Duodenal mucosa (tissue), 2 donors: ENCODE results near the gene NKD1.

Source experiments
- H3K27ac ChIP-seq: one replicate; pipeline ENCODE4 v1.7.0; 2013; ENCODE audit warnings: low read depth, low read length
- H3K27me3 ChIP-seq, 2 donors: one replicate each; pipeline ENCODE4 v1.7.0; 2013; ENCODE audit warnings: low read length in 2 of 2, control low read depth in 1 of 2; ENCODE audit not compliant: insufficient read depth in 2 of 2, control insufficient read depth in 1 of 2
- H3K36me3 ChIP-seq, 2 donors: one replicate each; pipeline ENCODE4 v1.7.0; 2013; ENCODE audit warnings: low read length in 2 of 2, control low read depth in 1 of 2; ENCODE audit not compliant: insufficient read depth in 2 of 2, control insufficient read depth in 1 of 2
- H3K4me1 ChIP-seq, 2 donors: one replicate each; pipeline ENCODE4 v1.7.0; 2013; ENCODE audit warnings: low read length in 2 of 2, control low read depth in 1 of 2; ENCODE audit not compliant: insufficient read depth in 2 of 2, control insufficient read depth in 1 of 2
- H3K4me3 ChIP-seq, 2 donors: one replicate each; pipeline ENCODE4 v1.7.0; 2013; ENCODE audit warnings: low read length in 2 of 2, low read depth in 1 of 2
- H3K9ac ChIP-seq, 2 donors: one replicate each; pipeline ENCODE4 v1.7.0; 2013; ENCODE audit warnings: low read length in 2 of 2, low read depth in 1 of 2
- H3K9me3 ChIP-seq, 2 donors: one replicate each; pipeline ENCODE4 v1.7.0; 2013; ENCODE audit warnings: low read length in 2 of 2, control low read depth in 1 of 2; ENCODE audit not compliant: control insufficient read depth in 1 of 2

The NKD1 gene

DNA sequence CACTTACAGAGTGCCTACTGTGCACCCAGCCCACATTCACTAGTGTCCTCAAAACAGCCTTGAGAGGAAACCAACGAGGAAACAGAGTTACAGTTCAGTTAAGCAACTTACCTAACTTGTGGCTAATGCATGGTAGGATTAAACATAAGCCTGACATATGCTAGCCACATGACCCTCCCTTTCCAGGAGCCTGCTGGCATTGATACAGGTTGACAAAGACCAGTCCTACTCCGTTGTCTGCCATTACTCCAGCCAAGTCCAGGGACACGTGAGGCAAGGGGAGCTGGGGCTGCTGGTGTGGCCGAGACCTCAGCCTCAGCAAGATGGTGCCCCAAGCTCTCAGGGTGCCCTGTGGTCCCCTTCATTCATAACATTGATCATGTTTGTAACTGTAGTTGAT, 95.0 kb downstream of the NKD1 start:
- H3K27ac ChIP-seq = no peak overlapping the region
- no peaks in the 10 kb centered on the region for H3K9me3 ChIP-seq
- no peaks in the 10 kb centered on the region for H3K36me3 ChIP-seq
- H3K4me1 ChIP-seq = no peaks in the 10 kb centered on the region
- H3K4me3 ChIP-seq = no peak overlapping the region
- H3K27me3 ChIP-seq = no peaks in the 10 kb centered on the region
- H3K9ac ChIP-seq = no peak overlapping the region

DNA sequence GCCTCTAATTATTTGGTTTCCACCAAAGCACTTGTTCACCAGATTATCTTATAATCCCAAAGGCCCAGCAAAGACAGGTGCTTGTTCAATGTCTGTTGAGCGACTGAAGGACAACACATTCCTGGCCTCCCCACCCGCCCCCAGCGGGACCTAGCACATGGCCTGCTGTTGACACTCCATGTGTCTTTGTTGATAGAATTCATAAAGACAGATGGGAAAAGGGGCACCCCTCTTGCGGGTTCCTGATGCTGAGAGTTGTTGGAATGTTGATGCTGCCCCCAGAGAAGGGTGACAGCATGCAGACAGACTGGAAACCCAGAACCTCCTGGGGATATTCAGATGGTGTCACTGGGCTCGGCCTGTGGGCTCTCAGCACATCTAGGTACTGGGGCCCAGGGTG, 96.0 kb downstream of the NKD1 start:
- Histone ChIP-seq H3K36me3 (no peaks in the 10 kb centered on the region), H3K27me3 (no peaks in the 10 kb centered on the region), H3K9me3 (no peaks in the 10 kb centered on the region), H3K27ac (no peak overlapping the region), H3K4me1 (no peaks in the 10 kb centered on the region), H3K9ac (no peak overlapping the region), H3K4me3 (no peak overlapping the region)

DNA sequence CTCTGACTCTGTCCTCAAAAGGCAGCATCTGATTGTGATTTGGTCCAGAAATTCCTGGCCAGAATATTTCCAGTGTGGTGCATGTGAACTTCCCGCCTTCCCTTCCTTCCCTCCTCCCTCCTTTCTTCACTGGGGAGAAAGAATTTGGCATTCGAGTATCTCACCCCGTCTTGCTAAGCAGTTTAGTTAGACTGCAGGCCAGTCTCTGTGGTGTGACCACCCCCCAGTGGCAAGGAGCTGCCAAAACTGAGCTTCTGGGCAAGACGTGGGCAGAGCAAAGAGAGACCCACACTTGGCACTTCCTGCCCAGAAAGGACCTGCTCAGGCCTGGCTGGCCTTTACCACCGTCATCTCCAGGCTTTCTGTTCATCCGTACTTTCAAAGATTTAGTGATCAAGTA, 96.5 kb downstream of the NKD1 start:
- Histone ChIP-seq H3K36me3 (no peaks in the 10 kb centered on the region), H3K27me3 (no peaks in the 10 kb centered on the region), H3K4me3 (no peak overlapping the region), H3K9me3 (no peaks in the 10 kb centered on the region), H3K4me1 (no peaks in the 10 kb centered on the region), H3K9ac (no peak overlapping the region), H3K27ac (no peak overlapping the region)

DNA sequence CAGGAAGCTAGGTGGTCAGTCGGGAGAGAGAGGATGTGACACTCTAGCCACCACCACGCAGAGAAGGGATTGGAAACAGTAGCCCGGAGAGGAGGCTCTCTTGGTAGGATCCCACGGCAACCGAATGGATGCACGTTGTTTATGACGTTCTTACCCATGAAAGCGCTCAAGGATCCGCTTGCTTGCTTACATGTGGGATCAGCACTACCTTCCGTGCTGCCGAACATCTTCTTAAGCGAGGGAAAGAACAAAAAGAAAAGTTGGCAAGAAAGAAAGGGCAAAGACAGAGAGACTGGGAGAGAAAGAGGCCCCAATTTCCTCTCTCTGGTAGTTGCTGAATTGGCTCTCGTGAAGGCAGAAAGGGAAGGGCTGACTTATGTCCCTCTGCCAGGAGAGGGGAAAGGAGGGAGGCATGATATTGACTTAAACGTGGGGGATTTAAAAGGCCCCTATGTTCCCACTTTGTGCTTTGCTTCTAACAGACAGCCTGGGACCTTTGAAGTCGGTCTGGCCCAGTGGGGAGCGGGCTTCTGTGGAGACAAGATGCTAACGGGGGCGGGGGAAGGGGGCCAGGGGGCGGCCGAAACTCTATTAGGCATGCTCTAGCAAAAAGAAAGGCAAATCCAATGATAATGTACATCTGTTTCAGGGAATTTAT, 97.5 kb downstream of the NKD1 start:
- no peak overlapping the region for H3K27ac ChIP-seq
- H3K4me3 ChIP-seq = no peak overlapping the region
- H3K36me3 ChIP-seq = no peaks in the 10 kb centered on the region
- H3K9me3 ChIP-seq = no peaks in the 10 kb centered on the region
- H3K9ac ChIP-seq = no peak overlapping the region
- no peaks in the 10 kb centered on the region for H3K27me3 ChIP-seq
- H3K4me1 ChIP-seq = no peaks in the 10 kb centered on the region

DNA sequence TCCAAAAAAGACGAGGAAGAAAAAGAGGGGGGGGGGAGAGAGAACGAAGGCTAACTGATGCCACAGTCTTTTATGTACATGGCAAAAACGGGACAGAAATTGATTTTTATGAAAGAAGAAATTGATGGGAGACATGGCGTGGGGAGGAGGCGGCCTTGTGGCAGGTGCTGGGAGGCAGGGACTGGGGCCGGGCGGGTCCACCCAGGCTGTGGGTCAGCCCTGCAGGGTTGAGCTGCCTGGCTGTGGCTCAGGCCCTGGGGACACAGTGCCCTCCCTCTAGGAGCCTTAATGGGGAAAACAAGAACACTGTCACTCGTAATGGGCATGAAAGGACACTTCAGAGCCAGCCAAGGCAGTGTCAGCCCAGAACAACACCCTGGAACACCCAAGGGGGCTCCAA, 98.1 kb downstream of the NKD1 start:
- Histone ChIP-seq H3K27ac (no peak overlapping the region), H3K4me1 (no peaks in the 10 kb centered on the region), H3K36me3 (no peaks in the 10 kb centered on the region), H3K4me3 (no peak overlapping the region), H3K9ac (no peak overlapping the region), H3K9me3 (no peaks in the 10 kb centered on the region), H3K27me3 (no peaks in the 10 kb centered on the region)

DNA sequence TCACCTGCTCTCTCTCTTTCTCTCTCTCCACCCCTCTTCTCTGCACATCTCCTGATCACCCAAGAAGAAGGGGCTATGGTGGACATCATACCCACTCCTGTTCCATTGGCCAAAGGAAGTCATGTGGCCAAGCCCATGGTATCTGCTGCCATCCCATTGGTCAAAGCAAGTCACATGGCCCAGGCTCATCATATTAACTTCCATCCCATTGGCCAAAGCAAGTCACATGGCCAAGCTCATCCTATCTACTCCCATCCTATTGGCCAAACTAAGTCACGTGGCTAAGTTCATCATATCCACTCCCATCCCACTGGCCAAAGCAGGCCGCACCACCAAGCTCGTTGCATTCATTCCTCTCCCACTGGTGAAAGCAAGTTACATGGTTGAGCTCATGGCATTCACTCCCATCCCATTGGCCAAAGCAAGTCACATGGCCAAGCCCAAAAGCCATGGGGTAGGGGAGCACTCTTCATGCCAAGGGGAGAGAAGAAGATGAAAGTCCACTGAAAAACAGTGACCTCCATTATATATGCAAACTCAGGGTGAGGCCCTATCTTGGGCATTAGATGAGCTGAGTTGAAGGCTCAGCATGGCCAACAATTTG, 103.7 kb downstream of the NKD1 start:
- H3K36me3 ChIP-seq = no peaks in the 10 kb centered on the region
- no peak overlapping the region for H3K4me3 ChIP-seq
- H3K9ac ChIP-seq = no peak overlapping the region
- H3K27me3 ChIP-seq = no peaks in the 10 kb centered on the region
- no peaks in the 10 kb centered on the region for H3K4me1 ChIP-seq
- no peak overlapping the region for H3K27ac ChIP-seq
- H3K9me3 ChIP-seq = no peaks in the 10 kb centered on the region

DNA sequence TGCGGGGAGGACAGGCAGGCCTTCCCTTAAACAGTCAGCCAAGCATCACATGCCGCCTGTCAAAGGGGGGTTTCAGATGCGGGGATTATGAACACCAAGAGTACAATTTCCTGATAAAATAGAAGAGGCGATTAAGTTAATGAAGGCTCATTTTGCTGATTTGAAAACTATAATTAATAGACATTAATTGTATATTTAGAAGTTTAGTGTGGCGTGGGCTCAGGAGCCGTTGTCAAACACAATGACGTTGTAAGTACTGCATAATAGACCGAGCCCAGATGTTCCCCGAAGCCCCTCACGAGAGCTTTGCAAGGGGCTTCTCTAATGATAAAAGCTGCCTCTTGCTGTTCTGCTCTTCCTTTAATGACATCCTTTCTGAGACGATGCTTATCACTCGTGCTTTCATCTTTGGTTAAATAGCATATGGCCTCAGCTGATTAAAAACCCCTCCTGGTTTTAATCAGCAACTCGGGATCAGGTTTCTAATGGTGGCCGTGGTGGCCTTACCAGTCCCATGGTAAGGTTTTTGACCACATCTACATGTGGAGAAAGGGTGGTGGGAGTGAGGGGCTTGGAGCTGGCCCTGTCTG, 104.7 kb downstream of the NKD1 start:
- Histone ChIP-seq H3K4me1 (no peaks in the 10 kb centered on the region), H3K9me3 (no peaks in the 10 kb centered on the region), H3K27ac (no peak overlapping the region), H3K36me3 (no peaks in the 10 kb centered on the region), H3K27me3 (no peaks in the 10 kb centered on the region), H3K9ac (no peak overlapping the region), H3K4me3 (no peak overlapping the region)

DNA sequence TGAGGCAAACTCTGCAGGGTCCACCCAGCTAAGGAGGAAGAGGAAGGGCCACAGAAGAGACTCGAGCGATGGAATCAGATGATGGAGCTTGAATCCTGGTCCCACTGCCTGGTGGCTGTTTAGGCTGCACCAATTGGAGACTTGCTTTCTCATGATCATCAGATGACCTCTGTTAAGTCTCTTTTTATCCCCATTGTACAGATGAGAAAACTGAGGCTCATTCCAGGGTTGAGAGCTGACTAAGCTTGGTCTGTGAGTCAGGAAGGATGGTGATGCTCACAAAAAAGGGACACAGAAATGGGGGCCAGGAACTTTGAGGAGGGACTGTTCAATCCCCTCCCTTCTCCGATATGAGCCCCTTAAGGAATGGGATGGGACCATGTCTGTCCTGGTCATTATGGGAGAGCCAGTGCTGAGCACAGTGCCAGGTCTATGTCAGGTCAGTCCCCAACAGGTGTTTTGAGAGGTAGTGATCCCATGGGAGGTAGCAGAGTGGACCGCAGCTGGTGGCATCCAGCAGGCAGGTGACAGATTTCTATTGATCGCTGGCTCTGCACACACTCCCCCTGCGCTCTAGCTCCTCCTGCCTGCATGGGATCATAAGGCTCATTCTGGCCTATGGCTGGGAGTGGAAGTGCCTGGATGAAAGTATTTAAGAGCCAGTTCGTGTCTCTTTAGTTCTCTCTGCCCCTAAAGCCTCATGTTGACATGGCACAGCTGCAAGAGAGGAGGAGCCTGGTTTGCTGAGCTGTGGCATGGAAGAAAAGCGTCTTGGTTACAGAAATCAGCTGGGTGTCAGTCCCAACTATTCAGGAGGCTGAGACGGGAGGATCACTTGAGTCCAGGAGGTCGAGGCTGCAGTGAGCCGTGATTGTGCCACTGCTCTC, 105.7 kb downstream of the NKD1 start:
- no peaks in the 10 kb centered on the region for H3K27me3 ChIP-seq

DNA sequence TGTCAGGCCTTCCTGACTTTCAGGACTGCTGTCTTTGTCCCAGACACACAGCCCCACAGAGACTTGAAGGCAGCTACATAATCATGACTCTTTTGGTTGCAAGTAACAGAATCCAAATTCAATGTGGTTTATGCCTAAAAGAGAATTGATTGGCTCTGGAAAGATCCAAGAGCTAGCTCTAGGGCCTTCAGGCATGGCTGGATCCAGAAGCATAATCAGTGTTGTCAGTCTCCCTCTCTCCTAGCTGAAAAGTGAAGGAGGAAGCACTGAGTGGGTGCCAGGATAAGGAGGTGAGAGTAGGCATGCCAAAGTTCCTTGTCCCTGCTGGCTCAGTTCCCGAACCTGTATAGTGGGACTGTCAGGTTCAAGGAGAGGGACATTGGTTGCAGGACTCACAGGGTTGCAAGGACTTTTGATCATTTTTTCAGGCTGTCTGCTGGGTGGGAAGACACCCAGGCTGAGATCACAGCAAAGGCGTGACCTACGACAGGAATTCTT, 107.4 kb downstream of the NKD1 start:
- Histone ChIP-seq H3K27me3 (no peaks in the 10 kb centered on the region), H3K4me3 (no peak overlapping the region), H3K9ac (no peak overlapping the region), H3K9me3 (no peaks in the 10 kb centered on the region), H3K4me1 (no peaks in the 10 kb centered on the region), H3K27ac (no peak overlapping the region), H3K36me3 (no peaks in the 10 kb centered on the region)

More for the DNA sequence above, 105.7 kb downstream of the NKD1 start:
- Histone ChIP-seq H3K4me3 (no peak overlapping the region), H3K9me3 (no peaks in the 10 kb centered on the region), H3K9ac (no peak overlapping the region), H3K36me3 (no peaks in the 10 kb centered on the region), H3K27ac (no peak overlapping the region), H3K4me1 (no peaks in the 10 kb centered on the region)

DNA sequence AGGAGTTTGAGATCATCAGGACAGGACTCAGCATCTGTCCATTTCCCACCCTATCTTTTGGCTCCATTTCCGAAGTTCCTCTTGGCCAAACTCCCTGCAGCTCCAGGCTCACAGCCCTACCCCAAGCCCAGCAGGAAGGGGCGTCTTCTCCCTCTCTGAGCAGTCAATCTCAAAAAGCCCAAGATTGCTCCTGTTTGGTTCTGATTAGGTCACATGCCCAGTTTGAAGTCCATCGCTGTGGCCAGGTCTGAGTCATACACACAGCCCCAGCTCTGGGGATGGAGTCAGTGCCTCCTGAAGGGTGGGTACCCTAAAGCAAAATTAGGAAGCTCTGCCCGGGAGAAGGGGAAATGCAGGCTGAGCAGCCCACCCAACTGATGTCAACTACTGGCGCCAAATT, 109.0 kb downstream of the NKD1 start:
- Histone ChIP-seq H3K4me1 (no peaks in the 10 kb centered on the region), H3K27ac (no peak overlapping the region), H3K9me3 (peaks cover 0 to 2% of the 10 kb centered on the region in 2 donors), H3K27me3 (no peaks in the 10 kb centered on the region), H3K4me3 (no peak overlapping the region), H3K36me3 (no peaks in the 10 kb centered on the region), H3K9ac (no peak overlapping the region)
